Liver (tissue), 9 donors: ENCODE measurements around the gene PRG2. TPM values are rescaled to one million over a fixed set of nuclear protein-coding genes. Genes with fewer than 3 reads are reported as not detected.
A peak's percentile ranks its signal among the peaks of the same experiment; 100 is the strongest.

ENCODE experiments used
- DNase-seq: peaks from one replicate; pipeline ENCODE4 v3.0.0-alpha.2; 2017; ENCODE audit warnings: low spot score
- H3K27ac ChIP-seq, 2 donors: one replicate each; pipeline ENCODE4 v1.7.0; 2013; ENCODE audit warnings: inconsistent platforms in 2 of 2, low read length in 2 of 2, control low read depth in 1 of 2, low read depth in 1 of 2, mild to moderate bottlenecking in 1 of 2
- H3K27me3 ChIP-seq, 4 donors: one replicate each; pipeline versions ENCODE4 v1.6.1 to v1.7.0; 2013; ENCODE audit warnings: low read length in 3 of 4, inconsistent platforms in 1 of 4, mild to moderate bottlenecking in 1 of 4, moderate library complexity in 1 of 4; ENCODE audit not compliant: control insufficient read depth in 4 of 4, insufficient read depth in 4 of 4
- H3K36me3 ChIP-seq, 4 donors: one replicate each; pipeline versions ENCODE4 v1.6.1 to v1.7.0; 2013; ENCODE audit warnings: low read length in 3 of 4, mild to moderate bottlenecking in 3 of 4, low read depth in 1 of 4, moderate library complexity in 1 of 4; ENCODE audit not compliant: control insufficient read depth in 4 of 4, insufficient read depth in 3 of 4
- H3K4me1 ChIP-seq, 4 donors: one replicate each; pipeline versions ENCODE4 v1.6.1 to v1.7.0; 2013; ENCODE audit warnings: low read length in 3 of 4, mild to moderate bottlenecking in 3 of 4, moderate library complexity in 1 of 4; ENCODE audit not compliant: control insufficient read depth in 4 of 4, insufficient read depth in 4 of 4
- H3K4me3 ChIP-seq, 3 donors: one replicate each; pipeline versions ENCODE4 v1.6.1 to v1.7.0; 2013; ENCODE audit warnings: low read length in 3 of 3, control low read depth in 1 of 3, low read depth in 1 of 3, mild to moderate bottlenecking in 1 of 3
- H3K9ac ChIP-seq, 2 donors: one replicate each; pipeline ENCODE4 v1.7.0; 2013; ENCODE audit warnings: low read length in 2 of 2, mild to moderate bottlenecking in 2 of 2, moderate library complexity in 2 of 2, control low read depth in 1 of 2, low read depth in 1 of 2
- H3K9me3 ChIP-seq, 4 donors: one replicate each; pipeline versions ENCODE4 v1.6.1 to v1.7.0; 2013; ENCODE audit warnings: low read length in 3 of 4; ENCODE audit not compliant: control insufficient read depth in 4 of 4
- CTCF ChIP-seq: fragments of 150-350 bp; IDR thresholded peaks from 2 replicates; pipeline ENCODE4 v1.5.1; 2017; ENCODE audit warnings: improper control_type of control experiment, low read depth, low read length; ENCODE audit not compliant: missing input control
- EGR1 ChIP-seq, 2 donors: IDR thresholded peaks; 2 replicates each; pipeline ENCODE4 v1.6.1; 2016 to 2018; ENCODE audit warnings: antibody characterized with exemption in 2 of 2, low read depth in 2 of 2
- FOXA1 ChIP-seq: IDR thresholded peaks from 2 replicates; pipeline ENCODE4 v1.6.1; 2016; ENCODE audit warnings: antibody characterized with exemption
- FOXA2 ChIP-seq: IDR thresholded peaks from 2 replicates; pipeline ENCODE4 v1.6.1; 2016; ENCODE audit warnings: antibody characterized with exemption
- GABPA ChIP-seq, 2 donors: IDR thresholded peaks in 1 of 2; conservative IDR thresholded peaks in 1 of 2; 2 replicates each; pipeline ENCODE4 v1.6.1; 2016; ENCODE audit warnings: antibody characterized with exemption in 2 of 2, mild to moderate bottlenecking in 1 of 2, moderate library complexity in 1 of 2
- HNF4A ChIP-seq, 2 donors: conservative IDR thresholded peaks; 2 replicates each; pipeline ENCODE4 v1.6.1; 2016; ENCODE audit warnings: antibody characterized with exemption in 2 of 2, mild to moderate bottlenecking in 2 of 2
- HNF4G ChIP-seq: IDR thresholded peaks from 2 replicates; pipeline ENCODE4 v1.6.1; 2016; ENCODE audit warnings: antibody characterized with exemption
- JUND ChIP-seq, 2 donors: IDR thresholded peaks; 2 replicates each; pipeline ENCODE4 v1.6.1; 2016; ENCODE audit warnings: antibody characterized with exemption in 2 of 2
- NR2F2 ChIP-seq: IDR thresholded peaks from 2 replicates; pipeline ENCODE4 v1.6.1; 2016; ENCODE audit warnings: antibody characterized with exemption
- RAD21 ChIP-seq, 2 donors: IDR thresholded peaks; 2 replicates each; pipeline ENCODE4 v1.6.1; 2016; ENCODE audit warnings: antibody characterized with exemption in 2 of 2, mild to moderate bottlenecking in 2 of 2
- REST ChIP-seq: IDR thresholded peaks from 2 replicates; pipeline ENCODE4 v1.6.1; 2016; ENCODE audit warnings: antibody characterized with exemption, mild to moderate bottlenecking
- RXRA ChIP-seq, 2 donors: IDR thresholded peaks; 2 replicates each; pipeline ENCODE4 v1.6.1; 2017 to 2018; ENCODE audit warnings: antibody characterized with exemption in 2 of 2, mild to moderate bottlenecking in 1 of 2
- SP1 ChIP-seq: IDR thresholded peaks from 2 replicates; pipeline ENCODE4 v1.6.1; 2018; ENCODE audit warnings: antibody characterized with exemption, mild to moderate bottlenecking
- TAF1 ChIP-seq: conservative IDR thresholded peaks from 2 replicates; pipeline ENCODE4 v1.6.1; 2016; ENCODE audit warnings: antibody characterized with exemption, mild to moderate bottlenecking
- YY1 ChIP-seq: IDR thresholded peaks from 2 replicates; pipeline ENCODE4 v1.6.1; 2016; ENCODE audit warnings: antibody characterized with exemption, mild to moderate bottlenecking
- ZBTB33 ChIP-seq: IDR thresholded peaks from 2 replicates; pipeline ENCODE4 v1.6.1; 2016; ENCODE audit warnings: antibody characterized with exemption
- WGBS: extraction: QIAGEN DNeasy Blood & Tissue Kit; methylation state at CpG from one replicate; pipeline ENCODE4 v1.1.7; 2013; 5-methylcytosine and 5-hydroxymethylcytosine counted together
- polyA plus RNA-seq, 2 donors: library from polyadenylated mRNA; stranded (reverse) in 1 of 2; unstranded in 1 of 2; fragments of 200-250 nt in 1 of 2; fragments of >200 nt in 1 of 2; fragmentation: Nextera tagmentation in 1 of 2; extraction: Ambion mirVana in 1 of 2; gene quantifications; one replicate each; pipeline versions ENCODE4 v1.2.1 to v1.2.3, GENCODE V29; 2013 to 2015
- total RNA-seq, 2 donors: library from RNA; depleted of rRNA; stranded (reverse); fragments of >200 nt; gene quantifications; one replicate each; pipeline ENCODE4 v1.2.3, GENCODE V29; 2014
- TF ChIP-seq, protein P1 (sequence below): IDR thresholded peaks from 2 replicates; pipeline ENCODE4 v1.6.1; 2016; ENCODE audit warnings: antibody characterized with exemption
- TF ChIP-seq, protein P2 (sequence below): IDR thresholded peaks from 2 replicates; pipeline ENCODE4 v1.6.1; 2016; ENCODE audit warnings: antibody characterized with exemption
- donor health status: healthy.
- donor health status: healthy.
- donor health status: healthy.
- donor health status: healthy.
- donor health status: healthy.

Gene PRG2
- total and polyA plus RNA-seq, 4 donors = 0.74 to 24.2 (median 1.2) TPM; not detected in 1

- WGBS = 81% methylated on average over 4 of the region's 4 CpGs
- peaks cover 11 to 42% (median 33%) of the 10 kb centered on the region in 4 donors for H3K36me3 ChIP-seq
Measured at GRCh38 chr11:57422669-57423068, 32.2 kb upstream of the PRG2 start.

GRCh38 chr11:57421805-57422204, 31.4 kb upstream of the PRG2 start:
- no peak for TF ChIP-seq CTCF
- H3K4me1 ChIP-seq = peaks cover 3 to 39% (median 17%) of the 10 kb centered on the region in 4 donors
- no peak overlapping the region for H3K9ac ChIP-seq

More at GRCh38 chr11:57422669-57423068, 32.2 kb upstream of the PRG2 start:
- no peak for TF ChIP-seq YY1
- H3K27me3 ChIP-seq = no peaks in the 10 kb centered on the region
- peak overlapping the region in 1 of 2 donors; percentile 36 for H3K27ac ChIP-seq
- peaks cover 5 to 45% (median 20%) of the 10 kb centered on the region in 4 donors for H3K4me1 ChIP-seq
- H3K9ac ChIP-seq = no peak overlapping the region
- DNase-seq = no peak
- no peaks in the 10 kb centered on the region for H3K9me3 ChIP-seq
- H3K4me3 ChIP-seq = no peak overlapping the region

DNA sequence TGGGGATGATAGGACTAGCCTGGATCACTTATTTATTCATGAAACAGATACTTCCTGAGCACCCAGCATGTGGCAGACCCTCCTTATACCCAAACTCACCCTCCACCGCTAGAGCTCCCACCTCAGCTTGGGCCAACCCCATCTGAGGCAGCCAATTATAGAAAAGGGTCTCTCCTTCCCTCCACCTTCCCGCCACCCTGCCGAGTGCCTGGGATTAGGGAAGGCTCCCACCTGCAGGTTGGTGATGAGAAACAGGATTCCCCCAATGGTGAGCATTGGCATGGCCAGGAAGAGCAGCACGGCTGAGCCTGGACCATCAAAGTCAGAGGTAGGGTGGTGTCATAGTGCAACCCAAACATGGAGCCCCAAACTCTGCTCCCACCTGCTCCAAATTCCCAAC, 30.6 kb upstream of the PRG2 start:
- Histone ChIP-seq H3K36me3 (peaks cover 24 to 58% (median 48%) of the 10 kb centered on the region in 4 donors), H3K9me3 (no peaks in the 10 kb centered on the region), H3K4me3 (no peak overlapping the region), H3K27ac (no peak overlapping the region), H3K9ac (no peak overlapping the region), H3K4me1 (peaks cover 3 to 32% (median 16%) of the 10 kb centered on the region in 4 donors), H3K27me3 (no peaks in the 10 kb centered on the region)
- DNase-seq = no peak
- TF ChIP-seq, protein P1, sequence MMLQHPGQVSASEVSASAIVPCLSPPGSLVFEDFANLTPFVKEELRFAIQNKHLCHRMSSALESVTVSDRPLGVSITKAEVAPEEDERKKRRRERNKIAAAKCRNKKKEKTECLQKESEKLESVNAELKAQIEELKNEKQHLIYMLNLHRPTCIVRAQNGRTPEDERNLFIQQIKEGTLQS = no peak
- TF ChIP-seq, protein P2, sequence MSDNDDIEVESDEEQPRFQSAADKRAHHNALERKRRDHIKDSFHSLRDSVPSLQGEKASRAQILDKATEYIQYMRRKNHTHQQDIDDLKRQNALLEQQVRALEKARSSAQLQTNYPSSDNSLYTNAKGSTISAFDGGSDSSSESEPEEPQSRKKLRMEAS = no peak
- TF ChIP-seq TAF1 = no peak
- TF ChIP-seq CTCF = no peak
- no peak for TF ChIP-seq JUND (IDR thresholded peaks at IDR 0.05)
- TF ChIP-seq HNF4A (conservative IDR thresholded peaks at IDR 0.05) = no peak
- no peak for TF ChIP-seq ZBTB33
- TF ChIP-seq NR2F2 = no peak
- no peak for TF ChIP-seq REST
- no peak for TF ChIP-seq FOXA1
- no peak for TF ChIP-seq EGR1 (IDR thresholded peaks at IDR 0.05; ENCODE audit: low read depth in 2 of 2)
- no peak for TF ChIP-seq YY1
- TF ChIP-seq RAD21 (IDR thresholded peaks at IDR 0.05) = no peak
- no peak for TF ChIP-seq FOXA2
- no peak for TF ChIP-seq RXRA (IDR thresholded peaks at IDR 0.05)
- TF ChIP-seq SP1 = no peak
- TF ChIP-seq GABPA (IDR thresholded peaks at IDR 0.05 in 1 of 2, conservative IDR thresholded peaks at IDR 0.05 in 1 of 2) = no peak
- TF ChIP-seq HNF4G = no peak
- WGBS = 97% methylated on average over 4 of the region's 4 CpGs

More at GRCh38 chr11:57421805-57422204, 31.4 kb upstream of the PRG2 start:
- peak overlapping the region; percentile 14 to 36 for H3K27ac ChIP-seq
- peaks cover 19 to 51% (median 42%) of the 10 kb centered on the region in 4 donors for H3K36me3 ChIP-seq
- no peaks in the 10 kb centered on the region for H3K9me3 ChIP-seq
- DNase-seq = no peak
- H3K27me3 ChIP-seq = no peaks in the 10 kb centered on the region
- H3K4me3 ChIP-seq = no peak overlapping the region
